ENCODE data around the gene POLE. TPM values are rescaled to one million over a fixed set of nuclear protein-coding genes. Genes with fewer than 3 reads are reported as not detected.
A peak's percentile ranks its signal among the peaks of the same experiment; 100 is the strongest.

The POLE gene
- total RNA-seq, 1 experiment from 2014 or later, result 54.0 TPM

- Histone ChIP-seq H3K36me3 (replicated peaks; ENCODE audit: control insufficient read depth, insufficient read depth, low read length) (no peaks in the 10 kb centered on the region), H3K4me3 (ENCODE audit: insufficient read depth, low read depth, low read length) (no peak overlapping the region), H3K27me3 (ENCODE audit: control insufficient read depth, insufficient read depth, low read length) (peaks cover 43% of the 10 kb centered on the region)
- peak; percentile 53 for DNase-seq
Observed at GRCh38 chr12:132593071-132593470, 94.1 kb downstream of the POLE start.

GRCh38 chr12:132592282-132592970 is 94.7 kb downstream of the POLE start:
- peaks cover 48% of the 10 kb centered on the region for H3K27me3 ChIP-seq (ENCODE audit: control insufficient read depth, insufficient read depth, low read length)
- no peaks in the 10 kb centered on the region for H3K36me3 ChIP-seq (replicated peaks; ENCODE audit: control insufficient read depth, insufficient read depth, low read length)
- no peak for DNase-seq
- H3K4me3 ChIP-seq (ENCODE audit: insufficient read depth, low read depth, low read length), result no peak overlapping the region

GRCh38 chr12:132591107-132591935 is 95.8 kb downstream of the POLE start:
- H3K4me3 ChIP-seq (ENCODE audit: insufficient read depth, low read depth, low read length), result no peak overlapping the region
- no peak for DNase-seq
- H3K36me3 ChIP-seq (replicated peaks; ENCODE audit: control insufficient read depth, insufficient read depth, low read length), result no peaks in the 10 kb centered on the region
- H3K27me3 ChIP-seq (ENCODE audit: control insufficient read depth, insufficient read depth, low read length), result peaks cover 55% of the 10 kb centered on the region

- Histone ChIP-seq H3K27me3 (ENCODE audit: control insufficient read depth, insufficient read depth, low read length) (peaks cover 66% of the 10 kb centered on the region), H3K4me3 (ENCODE audit: insufficient read depth, low read depth, low read length) (no peak overlapping the region), H3K36me3 (replicated peaks; ENCODE audit: control insufficient read depth, insufficient read depth, low read length) (no peaks in the 10 kb centered on the region)
- DNase-seq, result no peak
Observed at GRCh38 chr12:132588821-132589669, 98.1 kb downstream of the POLE start.

- DNase-seq, result no peak
- Histone ChIP-seq H3K36me3 (replicated peaks; ENCODE audit: control insufficient read depth, insufficient read depth, low read length) (no peaks in the 10 kb centered on the region), H3K27me3 (ENCODE audit: control insufficient read depth, insufficient read depth, low read length) (peaks cover 70% of the 10 kb centered on the region), H3K4me3 (ENCODE audit: insufficient read depth, low read depth, low read length) (no peak overlapping the region)
Observed at GRCh38 chr12:132588319-132588718, 98.8 kb downstream of the POLE start.

- no peak for DNase-seq
- Histone ChIP-seq H3K36me3 (replicated peaks; ENCODE audit: control insufficient read depth, insufficient read depth, low read length) (no peaks in the 10 kb centered on the region), H3K27me3 (ENCODE audit: control insufficient read depth, insufficient read depth, low read length) (peaks cover 70% of the 10 kb centered on the region), H3K4me3 (ENCODE audit: insufficient read depth, low read depth, low read length) (no peak overlapping the region)
Observed at GRCh38 chr12:132587781-132588180, 99.4 kb downstream of the POLE start.

- DNase-seq, result no peak
- no peaks in the 10 kb centered on the region for H3K36me3 ChIP-seq (replicated peaks; ENCODE audit: control insufficient read depth, insufficient read depth, low read length)
- no peak overlapping the region for H3K4me3 ChIP-seq (ENCODE audit: insufficient read depth, low read depth, low read length)
- H3K27me3 ChIP-seq (ENCODE audit: control insufficient read depth, insufficient read depth, low read length), result peaks cover 72% of the 10 kb centered on the region
Observed at GRCh38 chr12:132586929-132587328, 100.2 kb downstream of the POLE start.

GRCh38 chr12:132585177-132585576 is 102.0 kb downstream of the POLE start:
- no peaks in the 10 kb centered on the region for H3K36me3 ChIP-seq (replicated peaks; ENCODE audit: control insufficient read depth, insufficient read depth, low read length)
- peaks cover 69% of the 10 kb centered on the region for H3K27me3 ChIP-seq (ENCODE audit: control insufficient read depth, insufficient read depth, low read length)
- DNase-seq, result peak; percentile 70
- no peak overlapping the region for H3K4me3 ChIP-seq (ENCODE audit: insufficient read depth, low read depth, low read length)

- H3K36me3 ChIP-seq (replicated peaks; ENCODE audit: control insufficient read depth, insufficient read depth, low read length), result no peaks in the 10 kb centered on the region
- peak; percentile 77 for DNase-seq
- H3K27me3 ChIP-seq (ENCODE audit: control insufficient read depth, insufficient read depth, low read length), result peaks cover 63% of the 10 kb centered on the region
- no peak overlapping the region for H3K4me3 ChIP-seq (ENCODE audit: insufficient read depth, low read depth, low read length)
Observed at GRCh38 chr12:132584429-132584828, 102.7 kb downstream of the POLE start.

GRCh38 chr12:132583736-132584135 is 103.4 kb downstream of the POLE start:
- peak overlapping the region; percentile 30; the same call in 1 of the 2 replicates for H3K4me3 ChIP-seq (ENCODE audit: insufficient read depth, low read depth, low read length)
- DNase-seq, result peak; percentile 95
- peaks cover 58% of the 10 kb centered on the region for H3K27me3 ChIP-seq (ENCODE audit: control insufficient read depth, insufficient read depth, low read length)

GRCh38 chr12:132583411-132583710 is 103.8 kb downstream of the POLE start:
- peaks cover 54% of the 10 kb centered on the region for H3K27me3 ChIP-seq (ENCODE audit: control insufficient read depth, insufficient read depth, low read length)
- H3K36me3 ChIP-seq (replicated peaks; ENCODE audit: control insufficient read depth, insufficient read depth, low read length), result no peaks in the 10 kb centered on the region; the same call in 1 of the 2 replicates
- H3K4me3 ChIP-seq (ENCODE audit: insufficient read depth, low read depth, low read length), result peak overlapping the region; percentile 36; the same call in 1 of the 2 replicates
- DNase-seq, result peak; percentile 90

More at GRCh38 chr12:132583736-132584135, 103.4 kb downstream of the POLE start:
- H3K36me3 ChIP-seq (replicated peaks; ENCODE audit: control insufficient read depth, insufficient read depth, low read length), result no peaks in the 10 kb centered on the region; the same call in 1 of the 2 replicates

- Histone ChIP-seq H3K27me3 (ENCODE audit: control insufficient read depth, insufficient read depth, low read length) (peaks cover 51% of the 10 kb centered on the region), H3K36me3 (replicated peaks; ENCODE audit: control insufficient read depth, insufficient read depth, low read length) (peaks cover 2% of the 10 kb centered on the region), H3K4me3 (ENCODE audit: insufficient read depth, low read depth, low read length) (peak overlapping the region; percentile 36)
- DNase-seq, result peak; percentile 87
Observed at GRCh38 chr12:132582582-132583410, 104.3 kb downstream of the POLE start.

- peaks cover 5% of the 10 kb centered on the region for H3K36me3 ChIP-seq (replicated peaks; ENCODE audit: control insufficient read depth, insufficient read depth, low read length)
- DNase-seq, result peak; percentile 92
- peaks cover 46% of the 10 kb centered on the region for H3K27me3 ChIP-seq (ENCODE audit: control insufficient read depth, insufficient read depth, low read length)
- H3K4me3 ChIP-seq (ENCODE audit: insufficient read depth, low read depth, low read length), result peak overlapping the region; percentile 36
Observed at GRCh38 chr12:132582058-132582420, 105.1 kb downstream of the POLE start.
